NCI-H2107 (cell line): Measurements from ENCODE around the gene MGME1.

Source experiments
- DNase-seq: peaks from one replicate; lab custom pipeline; 2025; lab: John Stamatoyannopoulos, UW

MGME1 gene

DNA sequence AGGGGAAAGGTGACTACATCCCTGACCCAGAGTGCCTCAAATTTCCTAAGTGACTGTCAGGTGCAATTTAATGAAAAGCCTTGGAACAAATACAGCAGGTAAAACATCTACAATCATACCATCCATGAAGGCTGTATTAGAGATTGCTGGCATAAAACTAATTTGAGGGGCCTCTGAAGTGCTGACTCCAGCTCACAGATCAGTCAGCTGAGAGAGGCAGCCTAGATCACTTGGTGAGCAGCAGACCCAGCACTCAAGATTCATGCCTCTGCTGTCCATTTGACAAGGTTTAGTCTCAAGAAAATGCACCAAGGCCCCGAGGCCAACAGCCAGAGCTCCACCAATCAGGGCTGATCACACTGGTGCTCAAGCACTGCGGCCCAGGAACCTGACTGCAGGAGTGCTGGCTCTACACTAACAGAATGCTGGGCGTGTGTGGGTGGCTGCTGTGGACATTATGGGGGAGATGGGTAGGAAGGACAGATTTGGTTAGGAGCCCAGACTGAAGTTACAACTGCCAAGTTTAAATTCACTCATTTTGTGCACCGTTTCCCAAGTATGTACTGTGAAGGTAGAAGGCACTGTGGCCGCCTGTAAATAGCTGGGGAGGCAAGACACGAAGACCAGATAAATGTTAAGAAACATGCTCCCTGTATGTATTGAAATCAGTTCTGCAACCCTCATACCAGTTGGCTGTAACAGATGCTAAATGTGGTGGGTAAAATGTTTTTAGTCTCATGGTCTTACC, 28.4 kb upstream of the MGME1 start:
- DNase-seq = no peak

DNA sequence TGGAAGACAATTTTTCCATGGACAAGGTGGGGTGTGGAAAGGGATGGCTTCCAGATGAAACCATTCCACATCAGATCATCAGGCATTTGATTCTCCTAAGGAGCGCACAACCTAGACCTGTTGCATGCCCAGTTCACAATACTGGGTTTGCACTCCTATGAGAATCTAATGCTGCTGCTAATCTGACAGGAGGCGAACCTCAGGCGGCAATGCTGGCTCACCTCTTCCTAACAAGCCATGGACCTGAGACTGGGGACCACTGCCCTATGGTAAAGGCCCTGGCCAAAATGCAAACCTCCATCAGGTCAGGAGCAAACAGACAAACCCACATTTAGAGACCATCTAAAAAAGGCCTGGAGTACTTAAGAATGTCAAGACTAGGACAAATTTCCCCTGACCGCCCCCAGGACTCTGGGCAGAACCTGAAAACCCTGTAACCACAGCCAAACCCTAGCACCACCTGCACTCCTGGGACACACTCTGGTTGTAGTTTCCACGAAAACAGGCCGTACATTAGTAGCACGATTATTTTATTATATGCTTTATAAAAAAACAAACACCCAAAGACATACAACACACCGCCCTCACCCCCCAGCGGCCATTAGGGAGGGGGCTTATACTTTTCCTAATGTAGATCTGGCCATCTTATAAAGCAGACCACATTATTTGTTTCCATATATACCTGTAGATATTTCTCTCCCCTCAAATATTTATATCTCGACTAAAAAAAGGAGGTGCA, 27.6 kb upstream of the MGME1 start:
- DNase-seq = no peak

DNA sequence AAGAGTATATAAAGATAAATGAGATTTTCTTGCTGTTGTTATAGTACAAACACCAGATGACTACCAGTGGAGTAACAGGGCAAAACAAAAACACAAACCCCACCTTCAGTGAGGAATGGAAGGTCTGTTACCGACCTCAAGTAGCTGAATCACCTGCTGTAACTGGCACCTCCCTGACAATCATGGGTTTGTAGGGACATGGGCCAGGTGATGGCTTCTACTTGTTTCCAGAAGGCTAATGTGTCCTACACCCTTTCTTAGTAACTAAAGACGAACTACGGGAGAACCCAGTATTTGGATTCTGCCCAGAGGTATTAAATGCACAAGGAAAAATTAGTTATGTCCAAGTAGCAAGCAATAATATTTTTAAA, 27.0 kb upstream of the MGME1 start:
- DNase-seq = no peak

DNA sequence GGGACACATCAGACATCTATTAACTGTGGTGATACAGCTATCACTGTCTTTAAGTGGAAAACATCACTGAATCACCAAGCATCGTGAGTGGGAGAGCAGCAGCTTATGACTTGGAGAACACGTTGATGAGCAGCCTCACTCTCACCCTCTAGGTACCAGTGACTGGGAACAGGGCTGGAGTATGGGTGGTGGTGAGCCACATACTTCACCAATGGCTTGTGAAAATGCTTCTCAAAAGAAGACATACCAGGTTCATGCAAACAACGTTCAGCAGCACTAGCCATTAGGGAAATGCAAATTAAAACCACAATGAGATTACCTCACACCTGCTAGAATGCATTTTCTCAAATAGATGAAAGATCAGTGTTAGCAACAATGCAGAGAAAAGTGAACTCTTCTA, 25.5 kb upstream of the MGME1 start:
- peak; percentile 16 for DNase-seq

DNA sequence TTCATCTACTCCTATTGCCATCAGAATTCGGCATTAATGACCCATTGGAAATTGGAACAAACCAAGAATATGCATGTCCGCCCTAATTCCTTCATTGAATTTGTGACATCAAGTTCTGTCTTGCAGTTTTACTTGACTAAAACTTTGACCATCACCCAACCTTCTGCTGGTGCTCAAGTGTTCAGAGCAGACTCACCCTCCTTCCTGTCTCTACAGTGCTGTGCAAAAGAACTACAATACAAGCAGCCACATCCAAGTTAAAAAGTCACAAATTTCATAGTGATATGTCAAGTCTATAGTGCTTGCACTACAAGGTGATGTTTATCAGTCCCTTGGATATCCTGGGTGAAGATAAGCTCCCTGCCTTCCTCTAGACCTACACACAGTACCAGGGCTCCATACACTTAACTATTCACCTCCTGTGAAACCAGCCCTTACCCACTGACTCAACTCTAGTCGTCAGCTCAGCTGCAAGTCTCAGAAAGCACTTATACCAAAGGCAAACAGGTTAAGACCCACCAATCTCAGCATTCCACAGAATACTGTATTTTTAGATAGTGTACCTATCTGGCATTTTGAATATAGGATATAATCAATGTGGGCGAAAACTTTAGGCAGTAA, 23.9 kb upstream of the MGME1 start:
- DNase-seq = no peak

DNA sequence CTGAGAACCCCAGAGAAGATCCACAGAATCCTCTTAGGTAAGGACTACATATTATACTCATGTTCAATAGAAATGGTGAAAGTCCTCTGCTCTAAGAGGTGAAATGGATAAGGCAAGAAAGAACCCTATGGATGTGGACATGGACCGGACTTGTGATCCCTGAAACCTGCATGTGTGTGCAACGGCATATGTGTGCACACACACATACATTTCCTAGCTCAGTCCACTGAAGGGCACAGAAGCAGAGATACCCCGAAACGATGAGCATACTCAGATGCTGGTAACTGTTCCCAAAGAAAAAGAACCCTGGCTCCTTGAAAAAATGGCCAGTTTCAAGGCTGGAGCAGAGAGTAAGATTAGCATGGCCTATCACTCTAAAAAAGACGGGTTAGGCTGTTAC, 22.8 kb upstream of the MGME1 start:
- no peak for DNase-seq

DNA sequence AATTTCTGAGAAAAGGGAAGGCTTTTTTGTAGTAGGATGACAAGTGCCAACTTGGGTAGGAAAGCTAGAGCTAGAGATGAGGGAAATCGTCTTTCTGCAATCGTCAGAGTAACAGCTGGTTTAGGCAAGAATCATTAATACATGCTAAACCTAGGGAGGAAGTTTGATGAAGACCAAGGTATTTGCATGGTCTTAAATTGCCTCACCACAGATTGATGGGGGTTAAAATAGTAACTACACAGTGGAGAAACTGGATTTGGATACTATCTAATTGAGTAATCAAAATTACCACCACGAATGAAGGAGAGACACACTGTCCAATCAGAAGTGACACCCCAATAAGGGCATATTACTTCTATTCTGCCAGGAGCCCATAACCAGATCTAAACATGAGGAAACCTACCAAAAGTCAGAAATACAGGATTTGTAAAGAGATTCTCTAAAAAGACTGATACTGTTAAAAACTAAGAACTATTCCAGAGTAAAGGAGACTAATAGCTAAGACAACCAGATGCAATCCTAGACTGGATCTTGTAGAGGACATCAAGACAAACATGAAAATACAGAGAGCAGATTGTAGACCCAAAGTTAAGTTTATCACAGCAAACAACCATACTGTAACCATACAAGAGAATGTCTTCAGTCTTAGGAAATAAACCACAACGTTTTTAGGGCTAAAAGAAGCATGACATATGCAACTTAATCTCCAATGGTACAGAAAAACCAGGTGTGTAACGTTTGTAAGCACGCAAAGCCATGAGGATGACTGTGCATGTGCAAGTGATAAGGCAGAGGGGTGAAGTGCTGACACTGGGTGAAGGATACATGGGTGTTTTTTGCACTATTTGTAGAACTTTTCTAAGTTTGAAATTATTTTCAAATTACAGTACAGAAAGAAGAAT, 22.0 kb upstream of the MGME1 start:
- DNase-seq = no peak

DNA sequence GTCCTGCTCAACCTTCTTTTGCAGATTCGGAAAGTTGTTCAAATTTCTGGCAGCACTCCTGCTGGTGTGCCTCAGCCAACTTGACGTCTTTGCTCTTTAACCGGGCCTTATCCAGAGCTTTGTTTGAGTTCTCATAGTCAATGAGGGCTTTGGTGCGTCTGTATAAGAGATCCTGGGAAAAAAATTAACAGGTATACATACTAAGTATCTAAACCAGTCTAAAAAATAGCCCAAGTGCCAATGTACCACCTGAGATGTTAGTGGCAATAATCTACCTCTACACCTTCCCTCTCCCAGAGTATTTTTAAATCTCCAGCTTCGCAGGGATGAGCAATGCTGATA, 21.4 kb upstream of the MGME1 start:
- DNase-seq = no peak

DNA sequence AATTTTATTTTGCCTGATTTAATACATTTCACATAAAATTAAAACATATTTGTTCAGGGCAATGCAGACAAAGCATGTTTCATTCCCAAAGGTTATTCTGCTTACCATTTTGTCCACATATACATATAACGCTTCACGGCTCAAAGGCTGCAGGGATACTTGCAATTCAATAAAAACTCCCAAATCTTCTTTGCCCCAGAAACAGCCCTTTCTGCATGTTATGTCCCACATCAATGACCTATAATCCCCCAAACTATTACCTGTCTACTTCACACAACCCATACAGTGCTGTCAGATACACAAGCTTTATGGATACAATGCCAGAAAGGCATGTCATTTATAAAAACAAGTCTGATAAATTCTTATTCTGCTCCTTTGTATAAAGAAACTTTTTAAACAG, 20.4 kb upstream of the MGME1 start:
- DNase-seq = no peak

DNA sequence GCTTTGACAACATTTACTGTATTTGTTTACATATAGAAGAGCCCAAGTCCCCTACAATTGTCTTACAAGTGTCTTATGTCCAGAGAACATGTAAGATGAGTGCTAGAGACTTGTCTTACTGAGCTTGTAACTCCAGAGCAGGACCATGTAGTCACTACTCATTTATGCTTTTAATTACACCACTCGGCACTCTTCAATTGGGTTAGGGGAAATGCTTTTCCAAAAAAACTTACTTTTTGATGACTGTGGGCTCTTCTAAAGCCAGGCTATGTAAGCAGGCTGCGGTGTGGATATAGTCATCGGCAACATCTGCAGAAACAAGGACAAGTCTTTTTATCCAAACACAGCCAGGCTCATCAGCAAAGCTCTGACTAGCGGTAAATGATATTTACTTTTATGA, 18.9 kb upstream of the MGME1 start:
- DNase-seq = no peak

DNA sequence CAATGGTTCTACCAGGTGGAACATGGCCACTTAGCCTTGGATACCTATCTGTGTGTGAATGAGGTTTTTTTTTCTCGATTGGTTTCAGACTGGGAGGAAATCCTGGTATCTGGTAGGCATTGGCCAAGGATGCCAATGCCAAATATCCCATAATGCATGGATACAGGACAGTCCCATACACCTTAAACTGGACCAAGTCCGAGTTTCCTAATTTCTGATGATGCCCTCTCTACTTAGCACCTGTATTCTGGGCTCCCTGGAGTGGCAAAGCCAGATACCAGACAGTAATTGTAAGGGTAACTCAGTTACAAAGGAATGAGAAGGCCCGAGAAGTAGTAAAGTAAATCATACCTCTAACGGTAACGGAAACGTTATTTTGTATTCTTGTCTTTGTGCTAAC, 18.1 kb upstream of the MGME1 start:
- no peak for DNase-seq

DNA sequence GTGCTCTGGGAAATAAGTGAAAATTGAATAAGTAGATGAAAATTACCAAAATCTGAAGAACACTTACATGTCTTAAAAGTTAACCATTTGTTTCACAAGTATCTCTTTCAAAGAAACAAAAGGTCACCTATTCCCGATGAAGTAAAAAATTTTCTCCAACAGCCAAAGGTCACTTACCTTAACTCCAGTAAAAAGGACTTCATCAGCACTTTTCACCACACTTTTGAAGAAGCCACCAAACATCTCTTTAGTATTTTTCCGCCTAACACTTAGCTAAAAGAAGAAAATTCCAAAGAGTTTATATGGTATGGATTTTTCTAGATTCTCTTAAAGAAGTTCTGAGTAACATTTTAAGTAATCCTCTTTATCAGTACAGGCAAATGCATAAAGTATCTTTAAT, 17.5 kb upstream of the MGME1 start:
- no peak for DNase-seq

DNA sequence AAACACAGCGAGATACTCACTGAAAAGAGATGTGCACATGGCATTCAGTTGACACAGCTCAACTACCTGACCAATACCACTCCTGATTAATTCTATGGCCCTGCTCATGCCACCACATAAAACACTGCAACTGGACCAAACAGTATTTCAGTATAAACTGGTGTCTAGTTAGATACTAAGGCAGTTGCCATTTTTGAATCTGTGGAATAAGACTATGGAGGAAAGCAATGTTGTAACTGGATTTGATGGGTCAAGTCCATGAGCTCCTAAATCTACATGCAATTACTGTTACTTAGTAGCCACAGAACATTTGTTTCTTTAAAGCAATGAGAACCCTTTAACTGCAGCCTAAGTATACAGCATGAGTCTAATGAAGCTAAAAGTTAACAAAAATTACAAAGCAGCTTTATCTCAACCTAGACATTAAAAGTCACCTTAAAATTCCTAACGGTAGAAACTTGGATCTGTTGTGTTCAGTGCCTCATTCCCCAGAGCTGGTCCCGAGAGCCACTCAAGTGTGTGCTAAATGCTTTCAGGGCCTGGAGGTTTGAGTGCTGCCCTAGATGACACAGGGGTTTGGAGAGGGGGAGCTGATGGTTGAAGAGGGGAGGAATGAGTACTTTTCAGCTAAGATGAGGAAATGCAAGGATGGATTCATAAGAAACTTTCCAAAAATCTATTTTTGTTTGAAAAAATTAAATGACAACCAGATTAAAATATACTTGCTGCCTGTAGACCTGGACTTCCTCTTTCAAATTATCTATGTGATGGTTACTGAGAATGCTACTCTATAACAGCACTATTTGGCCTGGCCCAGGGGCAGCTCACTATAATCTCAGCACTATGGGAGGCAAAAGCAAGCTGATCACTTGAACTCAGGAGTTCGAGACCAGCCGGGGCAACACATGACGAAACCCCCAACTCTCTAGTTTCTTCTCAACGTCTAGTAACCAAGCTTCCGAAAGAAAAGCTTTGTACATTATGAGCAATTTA, 15.8 kb upstream of the MGME1 start:
- DNase-seq = no peak

DNA sequence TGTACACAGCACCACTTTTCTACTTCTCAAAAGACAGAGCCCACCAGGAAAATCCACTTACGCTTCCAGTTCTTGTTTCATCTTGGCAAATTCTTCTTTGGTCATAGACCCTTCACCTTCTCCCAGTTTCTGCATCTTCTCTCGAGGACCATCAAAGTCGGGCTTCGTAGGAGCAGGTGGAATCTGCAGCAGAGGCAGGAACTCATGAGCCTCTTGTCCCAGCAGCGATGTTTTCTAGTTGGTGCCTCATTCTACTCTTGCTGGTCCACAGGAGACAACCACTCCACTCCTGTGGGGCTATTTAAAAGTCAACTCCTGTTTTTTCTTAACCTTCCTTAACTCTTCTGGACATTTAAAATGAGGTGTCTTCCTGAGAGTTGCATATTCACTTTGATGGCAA, 14.9 kb upstream of the MGME1 start:
- DNase-seq = no peak

DNA sequence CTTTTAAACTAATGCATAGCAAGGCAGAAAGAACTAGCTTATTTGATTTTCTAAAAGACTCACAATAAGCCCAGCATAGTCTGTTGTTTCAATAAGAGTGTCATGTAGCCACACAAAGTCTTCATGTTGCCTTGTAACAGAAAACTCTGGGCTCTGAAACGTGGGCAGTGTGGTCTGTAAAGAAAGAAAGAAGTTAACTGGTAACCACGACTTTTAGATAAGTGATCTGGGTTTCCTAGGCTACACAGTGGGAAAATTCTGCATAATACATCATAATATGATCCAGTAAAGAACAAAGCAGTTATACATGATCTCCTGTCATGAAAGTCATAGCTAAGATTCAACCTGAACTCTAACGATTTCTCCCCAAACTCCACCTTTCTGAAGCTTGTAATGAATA, 13.5 kb upstream of the MGME1 start:
- no peak for DNase-seq

DNA sequence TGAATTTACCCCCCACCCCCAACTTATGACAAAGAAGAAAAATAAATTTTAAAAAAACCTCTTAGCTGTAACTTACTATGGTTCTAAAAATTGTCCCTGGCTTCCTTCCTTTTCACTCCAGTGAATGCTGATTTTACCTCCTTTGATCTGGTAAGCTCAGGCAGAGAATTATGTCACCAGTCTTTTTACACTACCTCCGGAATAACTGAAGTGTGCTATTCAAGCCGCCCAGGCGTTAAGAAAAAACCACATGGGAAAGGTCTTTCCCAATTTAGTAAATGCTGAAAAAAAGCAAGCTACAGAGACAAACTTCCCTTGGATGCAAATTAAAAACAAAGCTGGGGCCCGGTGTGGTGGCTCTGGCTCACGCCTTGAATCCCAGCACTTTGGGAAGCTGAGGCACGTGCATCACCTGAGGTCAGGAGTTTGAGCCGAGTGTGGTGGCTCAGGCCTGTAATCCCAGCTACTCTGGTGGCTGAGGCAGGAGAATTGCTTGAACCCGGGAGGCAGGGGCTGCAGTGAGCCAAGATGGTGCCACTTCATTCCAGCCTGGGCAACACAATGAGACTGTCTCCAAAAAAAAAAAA, 12.6 kb upstream of the MGME1 start:
- DNase-seq = no peak

DNA sequence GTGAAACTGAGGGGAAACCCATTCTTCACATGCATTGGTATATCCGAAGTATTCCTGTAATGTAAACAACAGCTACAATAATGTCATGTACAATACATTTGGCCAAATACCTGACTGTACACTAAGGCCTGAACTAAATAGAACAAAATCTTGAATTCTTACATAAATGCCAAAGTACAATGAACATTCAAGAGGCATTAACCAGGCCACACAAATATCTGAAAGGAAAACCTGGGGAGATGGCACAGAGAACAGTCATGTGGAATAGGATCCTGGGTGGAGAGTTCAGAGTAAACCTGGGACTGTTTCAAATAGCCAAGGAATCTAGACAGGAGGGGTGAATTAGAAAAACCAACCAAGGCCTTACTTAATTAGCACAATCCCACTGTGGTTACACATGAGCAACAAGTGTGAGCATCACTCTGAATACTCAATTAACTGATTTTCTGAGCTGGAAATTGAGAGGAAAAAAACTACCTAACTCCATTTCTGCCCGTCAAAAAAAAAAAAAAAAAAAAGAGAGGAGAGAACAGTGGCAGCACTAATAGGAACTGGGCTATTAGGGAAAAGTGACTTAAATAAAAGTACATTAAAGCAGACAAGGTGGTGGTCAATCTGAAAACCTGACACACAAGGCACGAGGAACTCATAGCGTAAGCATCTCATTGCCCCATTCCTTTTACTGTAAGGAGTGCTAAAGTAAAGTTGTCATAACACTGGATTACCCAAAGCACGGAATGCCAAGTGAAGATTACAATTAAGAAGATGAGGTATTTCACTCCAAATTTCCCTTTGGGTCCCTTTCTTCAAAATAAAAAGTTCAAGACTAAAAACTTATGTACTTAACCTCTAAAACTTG, 11.1 kb upstream of the MGME1 start:
- DNase-seq = no peak

DNA sequence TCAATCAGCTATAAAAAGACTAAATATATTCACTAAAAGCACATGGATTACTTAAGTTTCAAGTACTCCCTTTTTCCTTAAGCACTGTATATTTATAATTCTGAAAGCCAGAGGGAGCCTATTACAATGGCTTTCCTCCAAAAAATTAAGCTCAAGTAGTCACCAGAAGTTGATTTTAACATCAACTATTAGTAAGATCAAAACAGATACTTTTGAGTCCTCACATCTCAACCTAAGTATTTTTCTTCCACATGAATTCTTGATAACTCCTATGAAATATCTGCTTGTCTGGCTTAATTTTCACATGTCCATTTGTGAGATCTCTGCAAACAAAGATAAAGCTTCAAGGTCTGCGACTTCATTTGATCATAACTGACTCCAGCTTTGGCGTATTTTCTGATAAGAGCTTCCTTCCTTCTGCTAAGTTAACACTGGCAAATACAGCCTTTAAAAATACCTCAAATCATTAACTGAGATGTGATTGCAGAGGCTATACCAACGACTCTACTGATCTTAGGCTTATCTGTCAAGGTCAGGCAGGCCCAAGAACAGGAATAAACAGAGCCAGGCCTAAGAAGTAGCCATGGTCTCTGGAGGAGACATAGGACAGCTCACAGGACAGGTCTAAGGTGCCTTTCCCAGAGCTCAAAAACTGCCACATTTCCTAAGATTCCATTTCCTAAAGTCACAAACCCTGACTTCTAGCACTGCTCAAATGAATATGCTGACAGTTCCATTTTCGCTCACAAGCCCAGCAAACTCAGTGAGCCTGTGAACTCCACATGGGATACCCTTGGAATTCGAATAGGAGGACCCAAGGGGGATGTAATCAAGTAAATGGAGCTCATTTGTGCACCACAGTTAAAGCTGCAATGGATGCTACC, 10.2 kb upstream of the MGME1 start:
- no peak for DNase-seq

DNA sequence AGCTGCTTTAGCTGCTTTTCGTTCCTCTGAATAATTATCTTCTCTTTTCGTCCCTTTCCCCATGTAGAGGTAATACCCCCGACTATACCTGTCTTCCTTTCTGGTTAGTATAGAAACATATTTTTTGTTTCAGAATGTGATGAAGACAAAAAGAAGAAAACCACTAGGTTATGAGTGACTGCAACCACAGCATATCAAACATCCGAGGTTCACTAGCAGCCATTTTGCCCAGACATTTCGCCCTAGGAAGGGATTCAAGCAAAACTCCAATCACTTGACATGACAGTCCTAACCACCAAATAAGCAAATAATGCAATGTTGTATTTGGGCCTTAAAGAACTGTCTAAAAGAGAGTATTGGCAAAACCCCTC, 9.6 kb upstream of the MGME1 start:
- no peak for DNase-seq
